ENCODE results near the gene NALCN.

GRCh38 chr13:101447852-101448251, 31.5 kb upstream of the NALCN start:
- no peak for TF ChIP-seq CTCF (IDR thresholded peaks at IDR 0.05 in 4 of 5, conservative IDR thresholded peaks at IDR 0.05 in 1 of 5)
- no peak for TF ChIP-seq POLR2A (IDR thresholded peaks at IDR 0.05)

All from gastrocnemius medialis (tissue), 4 donors.